Measurements from ENCODE around the gene TKT. TPM values are rescaled to one million over a fixed set of nuclear protein-coding genes. Genes with fewer than 3 reads are reported as not detected.

Gene TKT
- total RNA-seq, 1 experiment from 2014 or later = 650 TPM

- Histone ChIP-seq H3K14ac (ENCODE audit: insufficient read depth, low read length) (no peak overlapping the region), H3K4me1 (ENCODE audit: insufficient read depth, low read length) (no peaks in the 10 kb centered on the region; the same call in 1 of the 2 replicates), H2BK15ac (ENCODE audit: low read depth, low read length) (no peak overlapping the region), H4K8ac (replicated peaks; ENCODE audit: insufficient read length, low read depth, low read length) (no peak overlapping the region), H3K27me3 (ENCODE audit: insufficient read depth, low read length) (no peaks in the 10 kb centered on the region), H3K56ac (ENCODE audit: insufficient read length, low read depth, low read length) (no peak overlapping the region), H3K4me2 (ENCODE audit: insufficient read depth, insufficient read length, low read length) (no peak overlapping the region), H3K23me2 (ENCODE audit: insufficient read length, low read depth, low read length, poor library complexity, severe bottlenecking) (no peaks in the 10 kb centered on the region), H2AK5ac (ENCODE audit: insufficient read length, low read length) (no peak overlapping the region), H3T11ph (ENCODE audit: low read length) (no peak overlapping the region), H3K27ac (ENCODE audit: insufficient read length, low read depth, low read length) (no peak overlapping the region), H2BK12ac (ENCODE audit: insufficient read length, low read depth, low read length) (no peak overlapping the region), H4K5ac (ENCODE audit: insufficient read length, low read depth, low read length) (no peak overlapping the region), H2BK20ac (ENCODE audit: low read depth, low read length, poor library complexity, severe bottlenecking) (no peak overlapping the region), H3K9ac (ENCODE audit: extremely low read depth, insufficient read length, low read length) (no peak overlapping the region), H3K23ac (ENCODE audit: insufficient read length, low read depth, low read length) (no peak overlapping the region), H4K91ac (ENCODE audit: insufficient read length, low read depth, low read length) (no peak overlapping the region), H3K18ac (ENCODE audit: insufficient read length, low read depth, low read length) (no peak overlapping the region), H2BK5ac (ENCODE audit: insufficient read length, low read length) (no peak overlapping the region), H2AFZ (ENCODE audit: low read length) (no peak overlapping the region), H3K79me1 (ENCODE audit: insufficient read depth, low read depth, low read length, poor library complexity, severe bottlenecking) (no peaks in the 10 kb centered on the region), H2BK120ac (ENCODE audit: low read depth, low read length, poor library complexity, severe bottlenecking) (no peak overlapping the region), H4K20me1 (ENCODE audit: control insufficient read depth, insufficient read depth, insufficient read length) (no peaks in the 10 kb centered on the region), H3K4ac (ENCODE audit: low read depth, low read length) (no peak overlapping the region), H3K79me2 (ENCODE audit: insufficient read depth, low read length) (no peaks in the 10 kb centered on the region), H3K9me3 (ENCODE audit: control insufficient read depth, low read depth, low read length) (no peaks in the 10 kb centered on the region)
- no peaks in the 10 kb centered on the region for H3K9me3 Mint-ChIP-seq
- no peak overlapping the region for H3K4me3 Mint-ChIP-seq
- WGBS (ENCODE audit: extremely low coverage, insufficient read length, low lambda C conversion rate) = no CpG with 5 or more reads among the region's 3 CpGs
- TF ChIP-seq, protein P1, sequence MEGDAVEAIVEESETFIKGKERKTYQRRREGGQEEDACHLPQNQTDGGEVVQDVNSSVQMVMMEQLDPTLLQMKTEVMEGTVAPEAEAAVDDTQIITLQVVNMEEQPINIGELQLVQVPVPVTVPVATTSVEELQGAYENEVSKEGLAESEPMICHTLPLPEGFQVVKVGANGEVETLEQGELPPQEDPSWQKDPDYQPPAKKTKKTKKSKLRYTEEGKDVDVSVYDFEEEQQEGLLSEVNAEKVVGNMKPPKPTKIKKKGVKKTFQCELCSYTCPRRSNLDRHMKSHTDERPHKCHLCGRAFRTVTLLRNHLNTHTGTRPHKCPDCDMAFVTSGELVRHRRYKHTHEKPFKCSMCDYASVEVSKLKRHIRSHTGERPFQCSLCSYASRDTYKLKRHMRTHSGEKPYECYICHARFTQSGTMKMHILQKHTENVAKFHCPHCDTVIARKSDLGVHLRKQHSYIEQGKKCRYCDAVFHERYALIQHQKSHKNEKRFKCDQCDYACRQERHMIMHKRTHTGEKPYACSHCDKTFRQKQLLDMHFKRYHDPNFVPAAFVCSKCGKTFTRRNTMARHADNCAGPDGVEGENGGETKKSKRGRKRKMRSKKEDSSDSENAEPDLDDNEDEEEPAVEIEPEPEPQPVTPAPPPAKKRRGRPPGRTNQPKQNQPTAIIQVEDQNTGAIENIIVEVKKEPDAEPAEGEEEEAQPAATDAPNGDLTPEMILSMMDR (conservative IDR thresholded peaks at IDR 0.05) = no peak
- no peak overlapping the region for H3K27ac Mint-ChIP-seq
- H3K4me1 Mint-ChIP-seq = peaks cover 9 to 16% of the 10 kb centered on the region in 2 experiments
- no peaks in the 10 kb centered on the region for H3K27me3 Mint-ChIP-seq (ENCODE audit: low read depth)
- DNase-seq = no peak
- H3K36me3 Mint-ChIP-seq (ENCODE audit: insufficient read depth in 1 of 3, low read depth in 3 of 3) = peaks cover 2 to 30% (median 20%) of the 10 kb centered on the region in 3 experiments; a peak in 6 of 7 replicates
These were observed 66.5 kb downstream of the TKT start for GRCh38 chr3:53189276-53189675.
